PC-9 (cell line): ENCODE data around the gene MSI2. TPM values are rescaled to one million over a fixed set of nuclear protein-coding genes. Genes with fewer than 3 reads are reported as not detected.

Source experiments
- BruUV-seq: library from RNA; stranded (reverse); fragments of 400-500 nt; replicated peaks from 2 replicates; lab custom pipeline; 2021; lab: Mats Ljungman, UMichigan
- CTCF ChIA-PET: fragments of 300-600 bp; sonication (Branson Sonifier 250); formaldehyde crosslinking; loops from one replicate; lab custom pipeline; 2022; ENCODE audit warnings: antibody characterized with exemption; lab: Charles Lee
- POLR2A ChIA-PET: fragments of 300-600 bp; sonication (Branson Sonifier 250); formaldehyde crosslinking; loops from one replicate; lab custom pipeline; 2022; ENCODE audit warnings: antibody characterized with exemption; ENCODE audit not compliant: unreplicated experiment; lab: Charles Lee
- DNase-seq, 2 experiments: peaks; one replicate each; pipeline versions ENCODE4 v3.0.0 to v3.0.0-alpha.2; 2015 to 2022; ENCODE audit warnings: mixed read lengths in 1 of 2
- H2AFZ ChIP-seq: fragments of 200-600 bp; sonication (generic); 2 replicates; pipeline ENCODE4 v1.8.1; 2017; ENCODE audit warnings: antibody characterized with exemption
- H3F3A ChIP-seq: fragments of 200-600 bp; sonication (generic); 2 replicates; pipeline ENCODE4 v1.8.1; 2017; ENCODE audit warnings: antibody characterized with exemption, mild to moderate bottlenecking, low read depth; ENCODE audit not compliant: insufficient read depth
- H3K27ac ChIP-seq: fragments of 200-600 bp; sonication (generic); 2 replicates; pipeline ENCODE4 v1.6.1; 2016; ENCODE audit warnings: mixed run types
- H3K27me3 ChIP-seq: fragments of 200-600 bp; sonication (generic); 2 replicates; pipeline ENCODE4 v1.6.1; 2016; ENCODE audit warnings: low read depth, mixed run types; ENCODE audit not compliant: insufficient read depth
- H3K36me3 ChIP-seq: fragments of 200-600 bp; sonication (generic); 2 replicates; pipeline ENCODE4 v1.6.1; 2016; ENCODE audit warnings: low read depth, mixed run types
- H3K4me1 ChIP-seq: fragments of 200-600 bp; sonication (generic); replicated peaks from 2 replicates; pipeline ENCODE4 v1.6.1; 2016; ENCODE audit warnings: mixed run types; ENCODE audit not compliant: insufficient read depth
- H3K4me2 ChIP-seq: fragments of 200-600 bp; sonication (generic); 2 replicates; pipeline ENCODE4 v1.6.1; 2017; ENCODE audit warnings: mixed run types
- H3K4me3 ChIP-seq: fragments of 200-600 bp; sonication (generic); 2 replicates; pipeline ENCODE4 v1.6.1; 2016; ENCODE audit warnings: mixed run types
- H3K79me2 ChIP-seq: fragments of 200-600 bp; sonication (generic); 2 replicates; pipeline ENCODE4 v1.6.1; 2017; ENCODE audit warnings: low read depth, mixed run types
- H3K9me2 ChIP-seq: fragments of 200-600 bp; sonication (generic); 2 replicates; pipeline ENCODE4 v1.8.1; 2017; ENCODE audit warnings: mild to moderate bottlenecking; ENCODE audit not compliant: insufficient read depth
- H3K9me3 ChIP-seq: fragments of 200-600 bp; sonication (generic); 2 replicates; pipeline ENCODE4 v1.8.1; 2016; ENCODE audit warnings: low read depth; ENCODE audit not compliant: insufficient read depth
- H4K20me1 ChIP-seq: fragments of 200-600 bp; sonication (generic); 2 replicates; pipeline ENCODE4 v1.8.1; 2017; ENCODE audit not compliant: insufficient read depth
- CTCF ChIP-seq: fragments of 200-600 bp; sonication (generic); conservative IDR thresholded peaks from 2 replicates; pipeline ENCODE4 v1.6.1; 2017; ENCODE audit warnings: mixed run types, antibody characterized with exemption, mild to moderate bottlenecking, moderate library complexity
- EZH2 ChIP-seq: fragments of 200-600 bp; sonication (generic); IDR thresholded peaks from 2 replicates; pipeline ENCODE4 v1.8.0; 2017; ENCODE audit warnings: antibody characterized with exemption, low read depth
- intact Hi-C: fragments of 100-400 bp; cut with micrococcal nuclease; formaldehyde crosslinking; loops from one replicate; pipeline ENCODE4 v1.10.0; 2022; ENCODE audit not compliant: unreplicated experiment
- total RNA-seq: library from RNA; stranded (reverse); gene quantifications from 2 replicates; pipeline ENCODE4 v1.2.3, GENCODE V29; 2021

The MSI2 gene
- total RNA-seq, 1 experiment from 2014 or later = 15.7 TPM

GRCh38 chr17:57622306-57622682 is 366.0 kb downstream of the MSI2 start:
- Histone ChIP-seq H4K20me1 (no peaks in the 10 kb centered on the region; the same call in 1 of the 2 replicates), H3K4me1 (no peaks in the 10 kb centered on the region), H2AFZ (no peak overlapping the region), H3K79me2 (no peaks in the 10 kb centered on the region), H3K36me3 (no peaks in the 10 kb centered on the region), H3K4me2 (no peak overlapping the region), H3K9me3 (no peaks in the 10 kb centered on the region), H3K27ac (no peak overlapping the region), H3K27me3 (peaks cover 40% of the 10 kb centered on the region), H3K9me2 (no peaks in the 10 kb centered on the region), H3F3A (no peaks in the 10 kb centered on the region), H3K4me3 (no peak overlapping the region)
- no peak for TF ChIP-seq CTCF
- ChIA-PET POLR2A (no interaction called here), CTCF (no interaction called here)
- DNase-seq = no peak
- intact Hi-C loops = no loop called here
- no TSS peak for BruUV-seq

- Histone ChIP-seq H3K36me3 (no peaks in the 10 kb centered on the region), H3K79me2 (no peaks in the 10 kb centered on the region), H3K9me2 (no peaks in the 10 kb centered on the region), H3K27ac (no peak overlapping the region), H3K27me3 (peaks cover 43% of the 10 kb centered on the region), H2AFZ (no peak overlapping the region), H3F3A (no peaks in the 10 kb centered on the region), H3K4me2 (no peak overlapping the region), H4K20me1 (no peaks in the 10 kb centered on the region; the same call in 1 of the 2 replicates), H3K4me1 (no peaks in the 10 kb centered on the region), H3K4me3 (no peak overlapping the region), H3K9me3 (no peaks in the 10 kb centered on the region)
- no TSS peak for BruUV-seq
- POLR2A ChIA-PET = no interaction called here
- CTCF ChIA-PET = no interaction called here
- TF ChIP-seq EZH2 = no peak
- TF ChIP-seq CTCF = no peak
- intact Hi-C loops = no loop called here
- DNase-seq = no peak
Observed at GRCh38 chr17:57622683-57623433, 366.5 kb downstream of the MSI2 start.

GRCh38 chr17:57623620-57624019 is 367.3 kb downstream of the MSI2 start:
- no TSS peak for BruUV-seq
- Histone ChIP-seq H3K4me2 (no peak overlapping the region), H3K36me3 (no peaks in the 10 kb centered on the region), H3K9me3 (no peaks in the 10 kb centered on the region), H3F3A (no peaks in the 10 kb centered on the region), H3K4me1 (no peaks in the 10 kb centered on the region), H2AFZ (no peak overlapping the region), H3K9me2 (no peaks in the 10 kb centered on the region), H3K4me3 (no peak overlapping the region), H3K79me2 (no peaks in the 10 kb centered on the region), H3K27me3 (peaks cover 50% of the 10 kb centered on the region), H3K27ac (no peak overlapping the region), H4K20me1 (no peaks in the 10 kb centered on the region; the same call in 1 of the 2 replicates)
- ChIA-PET CTCF (no interaction called here), POLR2A (no interaction called here)
- no peak for DNase-seq
- no peak for TF ChIP-seq CTCF
- TF ChIP-seq EZH2 = no peak
- intact Hi-C loops = no loop called here
